GOT3 (cell line): ENCODE results near the gene TDRKH.
"Not testable (repeated sequence)": the region's sequence is repeated elsewhere in the genome, so short reads cannot be mapped to it uniquely, and the experiment has no call there.

ENCODE experiments used
- DNase-seq: peaks from one replicate; lab custom pipeline; 2025; ENCODE audit warnings: mixed read lengths; lab: John Stamatoyannopoulos, UW

TDRKH gene

GRCh38 chr1:151762941-151763921 lies 27.1 kb downstream of the TDRKH start, which contains the start of gene MRPL9:
TSS of gene MRPL9 (minus strand) at chr1:151763496. CDS start at chr1:151763479, 17 bp downstream.
- DNase-seq = peak; percentile 64

- no peak for DNase-seq
Observed at GRCh38 chr1:151760597-151761385, 29.5 kb downstream of the TDRKH start.

GRCh38 chr1:151759241-151759640 lies 31.1 kb downstream of the TDRKH start:
- DNase-seq = no peak

- DNase-seq = no peak
Observed at GRCh38 chr1:151756291-151756690, 34.0 kb downstream of the TDRKH start.

- no peak for DNase-seq
Observed at GRCh38 chr1:151741516-151741915, 48.8 kb downstream of the TDRKH start.

- no peak for DNase-seq
Observed at GRCh38 chr1:151739590-151740355, 50.5 kb downstream of the TDRKH start.

- no peak for DNase-seq
Observed at GRCh38 chr1:151737479-151737878, 52.8 kb downstream of the TDRKH start.

GRCh38 chr1:151737026-151737425 lies 53.3 kb downstream of the TDRKH start:
- no peak for DNase-seq

GRCh38 chr1:151733995-151734394 lies 56.3 kb downstream of the TDRKH start:
- DNase-seq = not testable (repeated sequence)

GRCh38 chr1:151733126-151733525 lies 57.2 kb downstream of the TDRKH start:
- DNase-seq = no peak

- no peak for DNase-seq
Observed at GRCh38 chr1:151729966-151730291, 60.4 kb downstream of the TDRKH start.

GRCh38 chr1:151729157-151729965 lies 60.9 kb downstream of the TDRKH start:
- DNase-seq = no peak

- no peak for DNase-seq
Observed at GRCh38 chr1:151728151-151729054, 61.9 kb downstream of the TDRKH start.

GRCh38 chr1:151723726-151724370 lies 66.5 kb downstream of the TDRKH start:
- DNase-seq = no peak
